Liver (tissue), 9 donors: ENCODE results near the gene DLGAP5. TPM values are rescaled to one million over a fixed set of nuclear protein-coding genes. Genes with fewer than 3 reads are reported as not detected.

Experiments used
- DNase-seq: peaks from one replicate; pipeline ENCODE4 v3.0.0-alpha.2; 2017; ENCODE audit warnings: low spot score
- H3K27ac ChIP-seq, 2 donors: one replicate each; pipeline ENCODE4 v1.7.0; 2013; ENCODE audit warnings: inconsistent platforms in 2 of 2, low read length in 2 of 2, control low read depth in 1 of 2, low read depth in 1 of 2, mild to moderate bottlenecking in 1 of 2
- H3K27me3 ChIP-seq, 4 donors: one replicate each; pipeline versions ENCODE4 v1.6.1 to v1.7.0; 2013; ENCODE audit warnings: low read length in 3 of 4, inconsistent platforms in 1 of 4, mild to moderate bottlenecking in 1 of 4, moderate library complexity in 1 of 4; ENCODE audit not compliant: control insufficient read depth in 4 of 4, insufficient read depth in 4 of 4
- H3K36me3 ChIP-seq, 4 donors: one replicate each; pipeline versions ENCODE4 v1.6.1 to v1.7.0; 2013; ENCODE audit warnings: low read length in 3 of 4, mild to moderate bottlenecking in 3 of 4, low read depth in 1 of 4, moderate library complexity in 1 of 4; ENCODE audit not compliant: control insufficient read depth in 4 of 4, insufficient read depth in 3 of 4
- H3K4me1 ChIP-seq, 4 donors: one replicate each; pipeline versions ENCODE4 v1.6.1 to v1.7.0; 2013; ENCODE audit warnings: low read length in 3 of 4, mild to moderate bottlenecking in 3 of 4, moderate library complexity in 1 of 4; ENCODE audit not compliant: control insufficient read depth in 4 of 4, insufficient read depth in 4 of 4
- H3K4me3 ChIP-seq, 3 donors: one replicate each; pipeline versions ENCODE4 v1.6.1 to v1.7.0; 2013; ENCODE audit warnings: low read length in 3 of 3, control low read depth in 1 of 3, low read depth in 1 of 3, mild to moderate bottlenecking in 1 of 3
- H3K9ac ChIP-seq, 2 donors: one replicate each; pipeline ENCODE4 v1.7.0; 2013; ENCODE audit warnings: low read length in 2 of 2, mild to moderate bottlenecking in 2 of 2, moderate library complexity in 2 of 2, control low read depth in 1 of 2, low read depth in 1 of 2
- H3K9me3 ChIP-seq, 4 donors: one replicate each; pipeline versions ENCODE4 v1.6.1 to v1.7.0; 2013; ENCODE audit warnings: low read length in 3 of 4; ENCODE audit not compliant: control insufficient read depth in 4 of 4
- FOXA1 ChIP-seq: IDR thresholded peaks from 2 replicates; pipeline ENCODE4 v1.6.1; 2016; ENCODE audit warnings: antibody characterized with exemption
- FOXA2 ChIP-seq: IDR thresholded peaks from 2 replicates; pipeline ENCODE4 v1.6.1; 2016; ENCODE audit warnings: antibody characterized with exemption
- GABPA ChIP-seq, 2 donors: IDR thresholded peaks in 1 of 2; conservative IDR thresholded peaks in 1 of 2; 2 replicates each; pipeline ENCODE4 v1.6.1; 2016; ENCODE audit warnings: antibody characterized with exemption in 2 of 2, mild to moderate bottlenecking in 1 of 2, moderate library complexity in 1 of 2
- HNF4A ChIP-seq, 2 donors: conservative IDR thresholded peaks; 2 replicates each; pipeline ENCODE4 v1.6.1; 2016; ENCODE audit warnings: antibody characterized with exemption in 2 of 2, mild to moderate bottlenecking in 2 of 2
- HNF4G ChIP-seq: IDR thresholded peaks from 2 replicates; pipeline ENCODE4 v1.6.1; 2016; ENCODE audit warnings: antibody characterized with exemption
- JUND ChIP-seq, 2 donors: IDR thresholded peaks; 2 replicates each; pipeline ENCODE4 v1.6.1; 2016; ENCODE audit warnings: antibody characterized with exemption in 2 of 2
- NR2F2 ChIP-seq: IDR thresholded peaks from 2 replicates; pipeline ENCODE4 v1.6.1; 2016; ENCODE audit warnings: antibody characterized with exemption
- RAD21 ChIP-seq, 2 donors: IDR thresholded peaks; 2 replicates each; pipeline ENCODE4 v1.6.1; 2016; ENCODE audit warnings: antibody characterized with exemption in 2 of 2, mild to moderate bottlenecking in 2 of 2
- RXRA ChIP-seq, 2 donors: IDR thresholded peaks; 2 replicates each; pipeline ENCODE4 v1.6.1; 2017 to 2018; ENCODE audit warnings: antibody characterized with exemption in 2 of 2, mild to moderate bottlenecking in 1 of 2
- TAF1 ChIP-seq: conservative IDR thresholded peaks from 2 replicates; pipeline ENCODE4 v1.6.1; 2016; ENCODE audit warnings: antibody characterized with exemption, mild to moderate bottlenecking
- YY1 ChIP-seq: IDR thresholded peaks from 2 replicates; pipeline ENCODE4 v1.6.1; 2016; ENCODE audit warnings: antibody characterized with exemption, mild to moderate bottlenecking
- WGBS: extraction: QIAGEN DNeasy Blood & Tissue Kit; methylation state at CpG from one replicate; pipeline ENCODE4 v1.1.7; 2013; 5-methylcytosine and 5-hydroxymethylcytosine counted together
- polyA plus RNA-seq, 2 donors: library from polyadenylated mRNA; stranded (reverse) in 1 of 2; unstranded in 1 of 2; fragments of 200-250 nt in 1 of 2; fragments of >200 nt in 1 of 2; fragmentation: Nextera tagmentation in 1 of 2; extraction: Ambion mirVana in 1 of 2; gene quantifications; one replicate each; pipeline versions ENCODE4 v1.2.1 to v1.2.3, GENCODE V29; 2013 to 2015
- total RNA-seq, 2 donors: library from RNA; depleted of rRNA; stranded (reverse); fragments of >200 nt; gene quantifications; one replicate each; pipeline ENCODE4 v1.2.3, GENCODE V29; 2014
- TF ChIP-seq, protein P1 (sequence below): IDR thresholded peaks from 2 replicates; pipeline ENCODE4 v1.6.1; 2016; ENCODE audit warnings: antibody characterized with exemption
- TF ChIP-seq, protein P2 (sequence below): IDR thresholded peaks from 2 replicates; pipeline ENCODE4 v1.6.1; 2016; ENCODE audit warnings: antibody characterized with exemption, mild to moderate bottlenecking
- TF ChIP-seq, protein P3 (sequence below): IDR thresholded peaks from 2 replicates; pipeline ENCODE4 v1.6.1; 2016; ENCODE audit warnings: antibody characterized with exemption
- TF ChIP-seq, protein P4 (sequence below): IDR thresholded peaks from 2 replicates; pipeline ENCODE4 v1.6.1; 2016; ENCODE audit warnings: antibody characterized with exemption
- donor health status: healthy.
- donor health status: healthy.
- donor health status: healthy.
- donor health status: healthy.
- donor health status: healthy.

The DLGAP5 gene
- total and polyA plus RNA-seq, 4 donors: under 0.01 to 42.5 (median 0.70) TPM

DNA sequence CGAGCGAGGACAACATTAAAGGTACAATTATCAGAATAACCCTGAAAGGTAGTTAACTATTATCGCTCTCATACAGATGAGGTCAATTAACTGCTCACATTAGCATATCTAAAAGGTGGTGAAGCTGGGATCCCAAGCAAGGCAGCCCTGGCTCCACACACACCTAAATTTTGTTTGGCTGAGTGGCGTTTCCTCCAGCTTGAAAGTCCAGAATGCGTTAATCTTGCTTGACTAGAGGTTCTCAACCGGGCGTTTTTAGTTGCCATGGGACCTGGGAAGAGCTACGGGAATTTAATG is 531 bp downstream of the DLGAP5 start:
- no peak overlapping the region for H3K27ac ChIP-seq
- no peaks in the 10 kb centered on the region for H3K9me3 ChIP-seq
- H3K27me3 ChIP-seq: no peaks in the 10 kb centered on the region
- H3K36me3 ChIP-seq: no peaks in the 10 kb centered on the region
- DNase-seq: peak; percentile 43
- H3K9ac ChIP-seq: no peak overlapping the region
- 13% methylated on average over 8 of the region's 8 CpGs for WGBS
- H3K4me3 ChIP-seq: peak overlapping the region in 1 of 3 donors; percentile 50
- TF ChIP-seq YY1: no peak
- TF ChIP-seq TAF1: no peak
- TF ChIP-seq RXRA (IDR thresholded peaks at IDR 0.05): no peak
- no peak for TF ChIP-seq NR2F2
- TF ChIP-seq HNF4G: no peak
- TF ChIP-seq JUND (IDR thresholded peaks at IDR 0.05): no peak
- TF ChIP-seq RAD21 (IDR thresholded peaks at IDR 0.05): no peak
- TF ChIP-seq, protein P1, sequence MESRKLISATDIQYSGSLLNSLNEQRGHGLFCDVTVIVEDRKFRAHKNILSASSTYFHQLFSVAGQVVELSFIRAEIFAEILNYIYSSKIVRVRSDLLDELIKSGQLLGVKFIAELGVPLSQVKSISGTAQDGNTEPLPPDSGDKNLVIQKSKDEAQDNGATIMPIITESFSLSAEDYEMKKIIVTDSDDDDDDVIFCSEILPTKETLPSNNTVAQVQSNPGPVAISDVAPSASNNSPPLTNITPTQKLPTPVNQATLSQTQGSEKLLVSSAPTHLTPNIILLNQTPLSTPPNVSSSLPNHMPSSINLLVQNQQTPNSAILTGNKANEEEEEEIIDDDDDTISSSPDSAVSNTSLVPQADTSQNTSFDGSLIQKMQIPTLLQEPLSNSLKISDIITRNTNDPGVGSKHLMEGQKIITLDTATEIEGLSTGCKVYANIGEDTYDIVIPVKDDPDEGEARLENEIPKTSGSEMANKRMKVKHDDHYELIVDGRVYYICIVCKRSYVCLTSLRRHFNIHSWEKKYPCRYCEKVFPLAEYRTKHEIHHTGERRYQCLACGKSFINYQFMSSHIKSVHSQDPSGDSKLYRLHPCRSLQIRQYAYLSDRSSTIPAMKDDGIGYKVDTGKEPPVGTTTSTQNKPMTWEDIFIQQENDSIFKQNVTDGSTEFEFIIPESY: no peak
- no peak for TF ChIP-seq FOXA2
- TF ChIP-seq GABPA (IDR thresholded peaks at IDR 0.05 in 1 of 2, conservative IDR thresholded peaks at IDR 0.05 in 1 of 2): no peak
- TF ChIP-seq, protein P2, sequence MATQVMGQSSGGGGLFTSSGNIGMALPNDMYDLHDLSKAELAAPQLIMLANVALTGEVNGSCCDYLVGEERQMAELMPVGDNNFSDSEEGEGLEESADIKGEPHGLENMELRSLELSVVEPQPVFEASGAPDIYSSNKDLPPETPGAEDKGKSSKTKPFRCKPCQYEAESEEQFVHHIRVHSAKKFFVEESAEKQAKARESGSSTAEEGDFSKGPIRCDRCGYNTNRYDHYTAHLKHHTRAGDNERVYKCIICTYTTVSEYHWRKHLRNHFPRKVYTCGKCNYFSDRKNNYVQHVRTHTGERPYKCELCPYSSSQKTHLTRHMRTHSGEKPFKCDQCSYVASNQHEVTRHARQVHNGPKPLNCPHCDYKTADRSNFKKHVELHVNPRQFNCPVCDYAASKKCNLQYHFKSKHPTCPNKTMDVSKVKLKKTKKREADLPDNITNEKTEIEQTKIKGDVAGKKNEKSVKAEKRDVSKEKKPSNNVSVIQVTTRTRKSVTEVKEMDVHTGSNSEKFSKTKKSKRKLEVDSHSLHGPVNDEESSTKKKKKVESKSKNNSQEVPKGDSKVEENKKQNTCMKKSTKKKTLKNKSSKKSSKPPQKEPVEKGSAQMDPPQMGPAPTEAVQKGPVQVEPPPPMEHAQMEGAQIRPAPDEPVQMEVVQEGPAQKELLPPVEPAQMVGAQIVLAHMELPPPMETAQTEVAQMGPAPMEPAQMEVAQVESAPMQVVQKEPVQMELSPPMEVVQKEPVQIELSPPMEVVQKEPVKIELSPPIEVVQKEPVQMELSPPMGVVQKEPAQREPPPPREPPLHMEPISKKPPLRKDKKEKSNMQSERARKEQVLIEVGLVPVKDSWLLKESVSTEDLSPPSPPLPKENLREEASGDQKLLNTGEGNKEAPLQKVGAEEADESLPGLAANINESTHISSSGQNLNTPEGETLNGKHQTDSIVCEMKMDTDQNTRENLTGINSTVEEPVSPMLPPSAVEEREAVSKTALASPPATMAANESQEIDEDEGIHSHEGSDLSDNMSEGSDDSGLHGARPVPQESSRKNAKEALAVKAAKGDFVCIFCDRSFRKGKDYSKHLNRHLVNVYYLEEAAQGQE: no peak
- TF ChIP-seq FOXA1: no peak
- TF ChIP-seq, protein P3, sequence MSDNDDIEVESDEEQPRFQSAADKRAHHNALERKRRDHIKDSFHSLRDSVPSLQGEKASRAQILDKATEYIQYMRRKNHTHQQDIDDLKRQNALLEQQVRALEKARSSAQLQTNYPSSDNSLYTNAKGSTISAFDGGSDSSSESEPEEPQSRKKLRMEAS: no peak
- peaks cover 0 to 10% (median 6%) of the 10 kb centered on the region in 4 donors for H3K4me1 ChIP-seq

DNA sequence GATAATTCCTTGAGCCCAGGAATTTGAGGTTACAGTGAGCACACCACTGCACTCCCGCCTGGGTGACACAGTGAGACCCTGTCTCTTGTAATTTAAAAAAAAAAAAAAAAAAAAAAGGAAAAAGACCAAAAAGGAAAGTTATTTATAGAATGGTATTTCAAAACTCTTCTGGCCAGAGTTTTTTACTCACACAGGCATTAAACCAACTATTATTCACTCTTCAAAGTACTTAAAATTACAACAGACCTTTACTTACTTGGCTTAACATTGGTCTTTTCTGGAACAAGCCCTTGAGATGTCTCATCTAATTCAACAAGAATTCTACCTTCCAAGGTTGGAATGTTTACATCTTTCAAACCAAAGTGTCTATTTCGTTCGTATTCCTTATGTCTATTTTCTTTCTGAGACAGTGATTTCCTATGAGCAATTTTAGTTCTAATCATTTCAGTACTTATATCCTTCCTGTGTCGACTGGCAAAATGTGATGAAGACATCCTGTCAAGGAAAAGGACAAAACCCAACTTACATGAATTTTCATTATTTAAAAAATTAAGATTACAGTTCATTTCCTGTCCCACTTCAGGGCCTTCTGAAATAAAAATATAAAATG is 2.6 kb downstream of the DLGAP5 start:
- Histone ChIP-seq H3K4me3 (no peak overlapping the region), H3K9ac (no peak overlapping the region), H3K4me1 (peaks cover 0 to 10% (median 6%) of the 10 kb centered on the region in 4 donors), H3K27me3 (no peaks in the 10 kb centered on the region), H3K9me3 (no peaks in the 10 kb centered on the region), H3K36me3 (no peaks in the 10 kb centered on the region), H3K27ac (no peak overlapping the region)
- 82% methylated on average over 4 of the region's 4 CpGs for WGBS
- DNase-seq: no peak
- TF ChIP-seq HNF4A (conservative IDR thresholded peaks at IDR 0.05) (no peak), HNF4G (no peak), JUND (IDR thresholded peaks at IDR 0.05) (no peak), GABPA (IDR thresholded peaks at IDR 0.05 in 1 of 2, conservative IDR thresholded peaks at IDR 0.05 in 1 of 2) (no peak)
- TF ChIP-seq, protein P1: no peak
- TF ChIP-seq, protein P4, sequence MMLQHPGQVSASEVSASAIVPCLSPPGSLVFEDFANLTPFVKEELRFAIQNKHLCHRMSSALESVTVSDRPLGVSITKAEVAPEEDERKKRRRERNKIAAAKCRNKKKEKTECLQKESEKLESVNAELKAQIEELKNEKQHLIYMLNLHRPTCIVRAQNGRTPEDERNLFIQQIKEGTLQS: no peak
